HEK293 (cell line): ENCODE measurements around the gene APCDD1L.

Source experiments
- CTCF ChIA-PET: fragments of 350-600 bp; formaldehyde crosslinking; extraction: SDS; loops from one replicate; lab custom pipeline; 2021; ENCODE audit warnings: antibody characterized with exemption; lab: Yijun Ruan, JAX
- POLR2A ChIA-PET: fragments of 300-600 bp; formaldehyde crosslinking; extraction: SDS; loops from one replicate; lab custom pipeline; 2020; ENCODE audit warnings: antibody characterized with exemption, inconsistent platforms; lab: Yijun Ruan, JAX
- H3K27ac ChIP-seq: fragments of 200-500 bp; sonication (Bioruptor generic); 2 replicates; pipeline ENCODE4 v1.5.1; 2014; ENCODE audit warnings: low read depth, low read length, control low read depth, inconsistent platforms; ENCODE audit errors: extremely low read depth
- H3K36me3 ChIP-seq, 2 experiments: fragments of 200-500 bp in 1 of 2; sonication (Bioruptor generic) in 1 of 2; 1 replicate in 1 of 2; 2 replicates in 1 of 2; pipeline ENCODE4 v1.5.1; 2014 to 2017; ENCODE audit warnings: inconsistent platforms in 2 of 2, low read length in 2 of 2; ENCODE audit not compliant: control insufficient read depth in 2 of 2, insufficient read depth in 1 of 2
- H3K4me1 ChIP-seq: fragments of 200-500 bp; sonication (Bioruptor generic); 2 replicates; pipeline ENCODE4 v1.5.1; 2014; ENCODE audit warnings: mild to moderate bottlenecking, low read length, inconsistent platforms; ENCODE audit not compliant: control insufficient read depth, insufficient read depth
- H3K4me3 ChIP-seq: 2 replicates; pipeline ENCODE4 v1.5.1; 2011; ENCODE audit warnings: low read depth, mild to moderate bottlenecking, control low read depth, low read length, moderate library complexity
- H3K9me3 ChIP-seq: fragments of 200-500 bp; sonication (Bioruptor generic); 2 replicates; pipeline ENCODE4 v1.5.1; 2014; ENCODE audit warnings: low read depth, low read length, inconsistent platforms; ENCODE audit not compliant: control insufficient read depth, insufficient read depth
- AEBP2 ChIP-seq: fragments of 450-650 bp; formaldehyde crosslinking; IDR thresholded peaks from 2 replicates; pipeline ENCODE4 v1.5.1; 2016; ENCODE audit warnings: missing biosample characterization, missing genetic modification characterization, borderline replicate concordance
- GLI4 ChIP-seq: fragments of 450-650 bp; formaldehyde crosslinking; IDR thresholded peaks from 2 replicates; pipeline ENCODE4 v1.5.1; 2016; ENCODE audit warnings: missing biosample characterization, missing genetic modification characterization
- MYNN ChIP-seq: fragments of 450-650 bp; formaldehyde crosslinking; IDR thresholded peaks from 2 replicates; pipeline ENCODE4 v1.5.1; 2016; ENCODE audit warnings: missing biosample characterization, missing genetic modification characterization, borderline replicate concordance
- WT1 ChIP-seq: fragments of 450-650 bp; formaldehyde crosslinking; IDR thresholded peaks from 2 replicates; pipeline ENCODE4 v1.5.1; 2016; ENCODE audit warnings: missing biosample characterization, missing genetic modification characterization
- ZBTB7A ChIP-seq: fragments of 450-650 bp; formaldehyde crosslinking; IDR thresholded peaks from 2 replicates; pipeline ENCODE4 v1.5.1; 2016; ENCODE audit warnings: low read depth, missing biosample characterization, missing genetic modification characterization
- ZFHX2 ChIP-seq: fragments of 450-650 bp; formaldehyde crosslinking; conservative IDR thresholded peaks from 2 replicates; pipeline ENCODE4 v1.5.1; 2016; ENCODE audit warnings: missing biosample characterization, missing genetic modification characterization
- ZFP37 ChIP-seq: fragments of 450-650 bp; formaldehyde crosslinking; IDR thresholded peaks from 2 replicates; pipeline ENCODE4 v1.5.1; 2016; ENCODE audit warnings: missing biosample characterization, missing genetic modification characterization
- ZNF140 ChIP-seq: fragments of 450-650 bp; formaldehyde crosslinking; IDR thresholded peaks from 2 replicates; pipeline ENCODE4 v1.5.1; 2016; ENCODE audit warnings: missing biosample characterization, missing genetic modification characterization
- ZNF239 ChIP-seq: fragments of 450-650 bp; formaldehyde crosslinking; IDR thresholded peaks from 2 replicates; pipeline ENCODE4 v1.5.1; 2016; ENCODE audit warnings: missing biosample characterization, missing genetic modification characterization
- ZNF366 ChIP-seq: fragments of 450-650 bp; formaldehyde crosslinking; conservative IDR thresholded peaks from 2 replicates; pipeline ENCODE4 v1.5.1; 2016; ENCODE audit warnings: missing biosample characterization, missing genetic modification characterization
- ZNF473 ChIP-seq: fragments of 450-650 bp; formaldehyde crosslinking; IDR thresholded peaks from 2 replicates; pipeline ENCODE4 v1.5.1; 2017; ENCODE audit warnings: missing biosample characterization, missing genetic modification characterization
- ZNF623 ChIP-seq: fragments of 450-650 bp; formaldehyde crosslinking; IDR thresholded peaks from 2 replicates; pipeline ENCODE4 v1.5.1; 2016; ENCODE audit warnings: missing biosample characterization, missing genetic modification characterization
- ZNF843 ChIP-seq: fragments of 450-650 bp; formaldehyde crosslinking; IDR thresholded peaks from 2 replicates; pipeline ENCODE4 v1.5.1; 2016; ENCODE audit warnings: missing biosample characterization, missing genetic modification characterization
- ZSCAN16 ChIP-seq: fragments of 450-650 bp; formaldehyde crosslinking; IDR thresholded peaks from 2 replicates; pipeline ENCODE4 v1.5.1; 2016; ENCODE audit warnings: missing biosample characterization, missing genetic modification characterization
- TF ChIP-seq, protein P1 (sequence below): fragments of 450-650 bp; formaldehyde crosslinking; conservative IDR thresholded peaks from 2 replicates; pipeline ENCODE4 v1.5.1; 2016; ENCODE audit warnings: low read depth, missing biosample characterization, missing genetic modification characterization
- TF ChIP-seq, protein P2 (sequence below): fragments of 450-650 bp; formaldehyde crosslinking; IDR thresholded peaks from 2 replicates; pipeline ENCODE4 v1.5.1; 2016; ENCODE audit warnings: missing biosample characterization, missing genetic modification characterization
- TF ChIP-seq, protein P3 (sequence below): fragments of 450-650 bp; formaldehyde crosslinking; IDR thresholded peaks from 2 replicates; pipeline ENCODE4 v1.5.1; 2016; ENCODE audit warnings: missing biosample characterization, missing genetic modification characterization
- TF ChIP-seq, protein P4 (sequence below): fragments of 450-650 bp; formaldehyde crosslinking; IDR thresholded peaks from 2 replicates; pipeline ENCODE4 v1.5.1; 2017; ENCODE audit warnings: missing biosample characterization, missing genetic modification characterization
- TF ChIP-seq, protein P5 (sequence below): fragments of 450-650 bp; IDR thresholded peaks from 2 replicates; pipeline ENCODE4 v1.5.1; 2018; ENCODE audit warnings: missing biosample characterization, mild to moderate bottlenecking, missing genetic modification characterization

APCDD1L gene

DNA sequence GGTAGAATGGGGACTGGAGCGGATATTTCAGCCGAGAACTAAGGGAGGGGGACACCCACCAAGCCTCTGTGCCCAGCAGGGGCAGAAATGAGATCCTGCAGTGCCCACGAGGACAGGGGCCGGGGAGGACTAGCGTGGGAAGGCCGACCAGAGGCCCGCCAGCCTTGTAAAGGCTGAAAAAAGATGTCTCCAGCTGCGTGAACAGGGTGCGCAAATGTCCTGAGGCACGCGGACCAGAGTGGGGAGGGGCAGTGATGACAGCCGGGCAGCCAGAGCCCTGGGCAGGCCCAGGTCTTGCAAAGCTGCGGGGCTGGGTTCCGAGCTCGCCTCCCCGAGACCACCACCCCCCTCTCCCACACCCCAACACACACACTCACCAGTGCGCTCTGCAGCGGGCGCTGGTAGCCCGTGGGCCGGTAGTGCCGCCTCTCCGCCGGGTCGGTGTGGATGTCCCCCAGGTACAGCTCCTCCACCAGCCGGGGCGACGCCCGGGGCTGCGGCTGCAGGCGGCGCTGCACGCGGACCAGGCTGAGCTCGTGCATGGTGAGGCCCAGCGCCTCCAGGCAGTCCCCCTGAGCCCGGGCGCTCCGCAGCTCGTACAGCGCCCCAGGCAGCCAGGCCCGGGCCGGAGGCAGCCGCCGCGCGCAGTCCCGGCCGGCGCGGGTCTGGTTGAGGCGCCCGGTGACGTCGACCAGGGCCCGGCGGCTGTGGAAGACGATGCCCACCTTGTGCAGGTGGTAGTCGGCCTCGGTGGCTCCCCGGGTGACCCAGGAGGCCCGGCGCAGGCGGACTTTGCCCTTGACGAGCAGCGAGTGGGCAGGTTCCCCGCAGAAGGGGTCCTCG is 48.2 kb downstream of the APCDD1L start:
- ChIA-PET CTCF (interaction anchor here (1.5 kb wide), 1 partner anchor 15 kb away, joined by 3 read pairs; no protein-coding TSS in a partner anchor), POLR2A (no interaction called here)
- H3K9me3 ChIP-seq = no peaks in the 10 kb centered on the region

GRCh38 chr20:58466095-58466708 is 49.0 kb downstream of the APCDD1L start:
- CTCF ChIA-PET = interaction anchor here (0.6 to 0.9 kb wide), 2 partner anchors 15 to 188 kb away, joined by 3 to 4 read pairs; no protein-coding TSS in a partner anchor
- H3K4me1 ChIP-seq = no peaks in the 10 kb centered on the region
- no peak for TF ChIP-seq ZNF473 (tag by site-specific recombination)
- TF ChIP-seq, protein P1, sequence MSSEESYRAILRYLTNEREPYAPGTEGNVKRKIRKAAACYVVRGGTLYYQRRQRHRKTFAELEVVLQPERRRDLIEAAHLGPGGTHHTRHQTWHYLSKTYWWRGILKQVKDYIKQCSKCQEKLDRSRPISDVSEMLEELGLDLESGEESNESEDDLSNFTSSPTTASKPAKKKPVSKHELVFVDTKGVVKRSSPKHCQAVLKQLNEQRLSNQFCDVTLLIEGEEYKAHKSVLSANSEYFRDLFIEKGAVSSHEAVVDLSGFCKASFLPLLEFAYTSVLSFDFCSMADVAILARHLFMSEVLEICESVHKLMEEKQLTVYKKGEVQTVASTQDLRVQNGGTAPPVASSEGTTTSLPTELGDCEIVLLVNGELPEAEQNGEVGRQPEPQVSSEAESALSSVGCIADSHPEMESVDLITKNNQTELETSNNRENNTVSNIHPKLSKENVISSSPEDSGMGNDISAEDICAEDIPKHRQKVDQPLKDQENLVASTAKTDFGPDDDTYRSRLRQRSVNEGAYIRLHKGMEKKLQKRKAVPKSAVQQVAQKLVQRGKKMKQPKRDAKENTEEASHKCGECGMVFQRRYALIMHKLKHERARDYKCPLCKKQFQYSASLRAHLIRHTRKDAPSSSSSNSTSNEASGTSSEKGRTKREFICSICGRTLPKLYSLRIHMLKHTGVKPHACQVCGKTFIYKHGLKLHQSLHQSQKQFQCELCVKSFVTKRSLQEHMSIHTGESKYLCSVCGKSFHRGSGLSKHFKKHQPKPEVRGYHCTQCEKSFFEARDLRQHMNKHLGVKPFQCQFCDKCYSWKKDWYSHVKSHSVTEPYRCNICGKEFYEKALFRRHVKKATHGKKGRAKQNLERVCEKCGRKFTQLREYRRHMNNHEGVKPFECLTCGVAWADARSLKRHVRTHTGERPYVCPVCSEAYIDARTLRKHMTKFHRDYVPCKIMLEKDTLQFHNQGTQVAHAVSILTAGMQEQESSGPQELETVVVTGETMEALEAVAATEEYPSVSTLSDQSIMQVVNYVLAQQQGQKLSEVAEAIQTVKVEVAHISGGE (tag by site-specific recombination) = no peak
- no peak for TF ChIP-seq ZSCAN16 (tag by site-specific recombination)
- no peak for TF ChIP-seq ZFP37 (tag by site-specific recombination)
- no peak for TF ChIP-seq ZFHX2 (tag by site-specific recombination)
- TF ChIP-seq, protein P2, sequence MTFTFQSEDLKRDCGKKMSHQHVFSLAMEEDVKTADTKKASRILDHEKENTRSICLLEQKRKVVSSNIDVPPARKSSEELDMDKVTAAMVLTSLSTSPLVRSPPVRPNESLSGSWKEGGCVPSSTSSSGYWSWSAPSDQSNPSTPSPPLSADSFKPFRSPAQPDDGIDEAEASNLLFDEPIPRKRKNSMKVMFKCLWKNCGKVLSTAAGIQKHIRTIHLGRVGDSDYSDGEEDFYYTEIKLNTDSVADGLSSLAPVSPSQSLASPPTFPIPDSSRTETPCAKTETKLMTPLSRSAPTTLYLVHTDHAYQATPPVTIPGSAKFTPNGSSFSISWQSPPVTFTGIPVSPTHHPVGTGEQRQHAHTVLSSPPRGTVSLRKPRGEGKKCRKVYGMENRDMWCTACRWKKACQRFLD = no peak
- TF ChIP-seq ZNF239 (tag by site-specific recombination) = no peak
- no peak for TF ChIP-seq WT1
- no peak for TF ChIP-seq GLI4
- TF ChIP-seq, protein P3, sequence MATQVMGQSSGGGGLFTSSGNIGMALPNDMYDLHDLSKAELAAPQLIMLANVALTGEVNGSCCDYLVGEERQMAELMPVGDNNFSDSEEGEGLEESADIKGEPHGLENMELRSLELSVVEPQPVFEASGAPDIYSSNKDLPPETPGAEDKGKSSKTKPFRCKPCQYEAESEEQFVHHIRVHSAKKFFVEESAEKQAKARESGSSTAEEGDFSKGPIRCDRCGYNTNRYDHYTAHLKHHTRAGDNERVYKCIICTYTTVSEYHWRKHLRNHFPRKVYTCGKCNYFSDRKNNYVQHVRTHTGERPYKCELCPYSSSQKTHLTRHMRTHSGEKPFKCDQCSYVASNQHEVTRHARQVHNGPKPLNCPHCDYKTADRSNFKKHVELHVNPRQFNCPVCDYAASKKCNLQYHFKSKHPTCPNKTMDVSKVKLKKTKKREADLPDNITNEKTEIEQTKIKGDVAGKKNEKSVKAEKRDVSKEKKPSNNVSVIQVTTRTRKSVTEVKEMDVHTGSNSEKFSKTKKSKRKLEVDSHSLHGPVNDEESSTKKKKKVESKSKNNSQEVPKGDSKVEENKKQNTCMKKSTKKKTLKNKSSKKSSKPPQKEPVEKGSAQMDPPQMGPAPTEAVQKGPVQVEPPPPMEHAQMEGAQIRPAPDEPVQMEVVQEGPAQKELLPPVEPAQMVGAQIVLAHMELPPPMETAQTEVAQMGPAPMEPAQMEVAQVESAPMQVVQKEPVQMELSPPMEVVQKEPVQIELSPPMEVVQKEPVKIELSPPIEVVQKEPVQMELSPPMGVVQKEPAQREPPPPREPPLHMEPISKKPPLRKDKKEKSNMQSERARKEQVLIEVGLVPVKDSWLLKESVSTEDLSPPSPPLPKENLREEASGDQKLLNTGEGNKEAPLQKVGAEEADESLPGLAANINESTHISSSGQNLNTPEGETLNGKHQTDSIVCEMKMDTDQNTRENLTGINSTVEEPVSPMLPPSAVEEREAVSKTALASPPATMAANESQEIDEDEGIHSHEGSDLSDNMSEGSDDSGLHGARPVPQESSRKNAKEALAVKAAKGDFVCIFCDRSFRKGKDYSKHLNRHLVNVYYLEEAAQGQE = no peak
- no peak for TF ChIP-seq MYNN
- TF ChIP-seq ZBTB7A (tag by site-specific recombination) = no peak

More for the DNA sequence above, 48.2 kb downstream of the APCDD1L start:
- Histone ChIP-seq H3K4me1 (no peaks in the 10 kb centered on the region), H3K4me3 (no peak overlapping the region), H3K36me3 (no peaks in the 10 kb centered on the region), H3K27ac (no peak overlapping the region)
- TF ChIP-seq, protein P4, sequence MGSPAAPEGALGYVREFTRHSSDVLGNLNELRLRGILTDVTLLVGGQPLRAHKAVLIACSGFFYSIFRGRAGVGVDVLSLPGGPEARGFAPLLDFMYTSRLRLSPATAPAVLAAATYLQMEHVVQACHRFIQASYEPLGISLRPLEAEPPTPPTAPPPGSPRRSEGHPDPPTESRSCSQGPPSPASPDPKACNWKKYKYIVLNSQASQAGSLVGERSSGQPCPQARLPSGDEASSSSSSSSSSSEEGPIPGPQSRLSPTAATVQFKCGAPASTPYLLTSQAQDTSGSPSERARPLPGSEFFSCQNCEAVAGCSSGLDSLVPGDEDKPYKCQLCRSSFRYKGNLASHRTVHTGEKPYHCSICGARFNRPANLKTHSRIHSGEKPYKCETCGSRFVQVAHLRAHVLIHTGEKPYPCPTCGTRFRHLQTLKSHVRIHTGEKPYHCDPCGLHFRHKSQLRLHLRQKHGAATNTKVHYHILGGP (tag by site-specific recombination) = no peak
- TF ChIP-seq ZNF366 (tag by site-specific recombination) (no peak), ZNF843 (tag by site-specific recombination) (no peak), ZNF623 (tag by site-specific recombination) (peak; percentile 49), ZNF140 (tag by site-specific recombination) (no peak), AEBP2 (no peak)
- TF ChIP-seq, protein P5, sequence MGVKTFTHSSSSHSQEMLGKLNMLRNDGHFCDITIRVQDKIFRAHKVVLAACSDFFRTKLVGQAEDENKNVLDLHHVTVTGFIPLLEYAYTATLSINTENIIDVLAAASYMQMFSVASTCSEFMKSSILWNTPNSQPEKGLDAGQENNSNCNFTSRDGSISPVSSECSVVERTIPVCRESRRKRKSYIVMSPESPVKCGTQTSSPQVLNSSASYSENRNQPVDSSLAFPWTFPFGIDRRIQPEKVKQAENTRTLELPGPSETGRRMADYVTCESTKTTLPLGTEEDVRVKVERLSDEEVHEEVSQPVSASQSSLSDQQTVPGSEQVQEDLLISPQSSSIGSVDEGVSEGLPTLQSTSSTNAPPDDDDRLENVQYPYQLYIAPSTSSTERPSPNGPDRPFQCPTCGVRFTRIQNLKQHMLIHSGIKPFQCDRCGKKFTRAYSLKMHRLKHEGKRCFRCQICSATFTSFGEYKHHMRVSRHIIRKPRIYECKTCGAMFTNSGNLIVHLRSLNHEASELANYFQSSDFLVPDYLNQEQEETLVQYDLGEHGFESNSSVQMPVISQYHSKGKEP (tag by site-specific recombination) = no peak

More at GRCh38 chr20:58466095-58466708, 49.0 kb downstream of the APCDD1L start:
- Histone ChIP-seq H3K36me3 (no peaks in the 10 kb centered on the region), H3K4me3 (no peak overlapping the region), H3K27ac (no peak overlapping the region), H3K9me3 (no peaks in the 10 kb centered on the region)
- POLR2A ChIA-PET = interaction anchor here (0.6 kb wide), 1 partner anchor 1044 kb away, joined by 4 read pairs; no protein-coding TSS in a partner anchor
